Panc1 (cell line): ENCODE data around the gene DEPDC5. TPM values are rescaled to one million over a fixed set of nuclear protein-coding genes. Genes with fewer than 3 reads are reported as not detected.

Source experiments
- ATAC-seq: fragments of 200-7000 bp; cut with Tn5 transposase; 2 replicates; pipeline ENCODE4 v1.9.1; 2020; ENCODE audit warnings: mild to moderate bottlenecking, moderate library complexity
- BruUV-seq: library from RNA; stranded (reverse); fragments of 400-500 nt; replicated peaks from 2 replicates; lab custom pipeline; 2021; lab: Mats Ljungman, UMichigan
- CTCF ChIA-PET: fragments of 300-600 bp; sonication (Branson Sonifier 250); formaldehyde crosslinking; loops from one replicate; lab custom pipeline; 2022; ENCODE audit warnings: antibody characterized with exemption; lab: Charles Lee
- POLR2A ChIA-PET: fragments of 300-600 bp; sonication (Branson Sonifier 250); formaldehyde crosslinking; loops from one replicate; lab custom pipeline; 2022; ENCODE audit warnings: antibody characterized with exemption; lab: Charles Lee
- DNase-seq: peaks from one replicate; pipeline ENCODE4 v3.0.0-alpha.2; 2010; ENCODE audit warnings: low read depth, low spot score
- H3K27ac ChIP-seq: 2 replicates; pipeline ENCODE4 v1.5.1; 2011; ENCODE audit warnings: mild to moderate bottlenecking, low read length, inconsistent platforms
- H3K27me3 ChIP-seq: fragments of 200-500 bp; sonication (Bioruptor generic); 2 replicates; pipeline ENCODE4 v1.6.0; 2014; ENCODE audit warnings: low read length, inconsistent platforms; ENCODE audit not compliant: control insufficient read depth, insufficient read depth
- H3K36me3 ChIP-seq: fragments of 200-500 bp; sonication (Bioruptor generic); 2 replicates; pipeline ENCODE4 v1.5.1; 2014; ENCODE audit warnings: inconsistent platforms, mild to moderate bottlenecking, low read length, moderate library complexity; ENCODE audit not compliant: control insufficient read depth, insufficient read depth
- H3K4me1 ChIP-seq: 2 replicates; pipeline ENCODE4 v1.5.1; 2011; ENCODE audit warnings: inconsistent platforms, mild to moderate bottlenecking, low read length, moderate library complexity; ENCODE audit not compliant: control insufficient read depth, insufficient read depth
- H3K4me3 ChIP-seq, 2 experiments: 2 replicates each; pipeline ENCODE4 v1.5.1; 2011 to 2012; ENCODE audit warnings: low read depth in 2 of 2, low read length in 2 of 2, mild to moderate bottlenecking in 2 of 2, inconsistent platforms in 1 of 2, moderate library complexity in 1 of 2
- H3K9me3 ChIP-seq: fragments of 200-500 bp; sonication (Bioruptor generic); 2 replicates; pipeline ENCODE4 v1.5.1; 2014; ENCODE audit warnings: low read depth, mild to moderate bottlenecking, inconsistent platforms, low read length, moderate library complexity; ENCODE audit not compliant: control insufficient read depth, insufficient read depth
- CTCF ChIP-seq: fragments of 450-650 bp; IDR thresholded peaks from 2 replicates; pipeline ENCODE4 v1.5.1; 2017; ENCODE audit warnings: mild to moderate bottlenecking
- POLR2AphosphoS5 ChIP-seq: IDR thresholded peaks from 2 replicates; pipeline ENCODE4 v1.6.1; 2012; ENCODE audit warnings: mild to moderate bottlenecking, low read depth, low read length, moderate library complexity
- REST ChIP-seq, 2 experiments: IDR thresholded peaks; 2 replicates each; pipeline ENCODE4 v1.6.1; 2011 to 2012; ENCODE audit warnings: low read depth in 2 of 2, control low read depth in 1 of 2, low read length in 1 of 2, mild to moderate bottlenecking in 1 of 2, moderate library complexity in 1 of 2; ENCODE audit not compliant: insufficient read depth in 1 of 2
- SIN3A ChIP-seq: IDR thresholded peaks from 2 replicates; pipeline ENCODE4 v1.6.1; 2012; ENCODE audit warnings: low read depth, mild to moderate bottlenecking, low read length, moderate library complexity, borderline replicate concordance; ENCODE audit not compliant: insufficient read depth
- TCF7L2 ChIP-seq: IDR thresholded peaks from 2 replicates; pipeline ENCODE4 v1.6.1; 2011; ENCODE audit warnings: mild to moderate bottlenecking, low read depth, low read length, inconsistent platforms
- in situ Hi-C: cut with HindIII; loops from 2 replicates; pipeline ENCODE4 v1.10.0; 2016; ENCODE audit warnings: low sequenced_read_pairs, low pct_unique_long_range_greater_than_20kb
- intact Hi-C: fragments of 100-400 bp; cut with micrococcal nuclease; formaldehyde crosslinking; loops from one replicate; pipeline ENCODE4 v1.10.0; 2022; ENCODE audit not compliant: unreplicated experiment
- total RNA-seq: library from RNA; stranded (reverse); gene quantifications from one replicate; pipeline ENCODE4 v1.2.1, GENCODE V29; 2021; ENCODE audit not compliant: unreplicated experiment

Gene DEPDC5
- total RNA-seq, 1 experiment from 2014 or later = 20.2 TPM

GRCh38 chr22:31843526-31843925, 89.7 kb downstream of the DEPDC5 start:
- no TSS peak for BruUV-seq
- Histone ChIP-seq H3K27ac (no peak overlapping the region), H3K27me3 (no peaks in the 10 kb centered on the region), H3K9me3 (no peaks in the 10 kb centered on the region), H3K4me3 (no peak overlapping the region), H3K36me3 (no peaks in the 10 kb centered on the region), H3K4me1 (no peaks in the 10 kb centered on the region)
- ChIA-PET CTCF (no interaction called here), POLR2A (no interaction called here)
- in situ Hi-C loops (no loop called here), intact Hi-C loops (no loop called here)
- DNase-seq (no peak), ATAC-seq (no peak)
- TF ChIP-seq CTCF (no peak), TCF7L2 (no peak), POLR2AphosphoS5 (no peak), SIN3A (no peak), REST (IDR thresholded peaks at IDR 0.05; ENCODE audit: insufficient read depth in 1 of 2, low read depth in 2 of 2, low read length in 1 of 2) (no peak)

GRCh38 chr22:31844941-31845340, 91.1 kb downstream of the DEPDC5 start:
- no peaks in the 10 kb centered on the region for H3K9me3 ChIP-seq
- ATAC-seq = no peak
- ChIA-PET CTCF (no interaction called here), POLR2A (no interaction called here)
- in situ Hi-C loops (no loop called here), intact Hi-C loops (no loop called here)
- no peak overlapping the region for H3K27ac ChIP-seq
- H3K27me3 ChIP-seq = no peaks in the 10 kb centered on the region
- no peak for DNase-seq
- no peak overlapping the region for H3K4me3 ChIP-seq
- no peak for TF ChIP-seq REST (IDR thresholded peaks at IDR 0.05; ENCODE audit: insufficient read depth in 1 of 2, low read depth in 2 of 2, low read length in 1 of 2)
- no peaks in the 10 kb centered on the region for H3K36me3 ChIP-seq
- no TSS peak for BruUV-seq
- H3K4me1 ChIP-seq = no peaks in the 10 kb centered on the region
